ENCODE data around the gene PABPC1L.
A peak's percentile ranks its signal among the peaks of the same experiment; 100 is the strongest.

PABPC1L gene

GRCh38 chr20:44966030-44966961 is 56.4 kb downstream of the PABPC1L start, which contains the start of gene STK4:
TSS of gene STK4 (plus strand) at chr20:44966512. CDS start at chr20:44966569, 57 bp downstream.
- Mint-ChIP-seq H3K27ac (peak within 1 kb of the TSS; percentile 71 to 85 (median 75)), H3K27me3 (ENCODE audit: low read depth) (no peaks in the 10 kb centered on the region), H3K4me1 (peaks cover 21% of the 10 kb centered on the region), H3K4me3 (peak within 1 kb of the TSS; percentile 97 to 100 (median 99)), H3K9me3 (no peaks in the 10 kb centered on the region), H3K36me3 (ENCODE audit: low read depth) (no peaks in the 10 kb centered on the region)
- TF ChIP-seq, protein P1, sequence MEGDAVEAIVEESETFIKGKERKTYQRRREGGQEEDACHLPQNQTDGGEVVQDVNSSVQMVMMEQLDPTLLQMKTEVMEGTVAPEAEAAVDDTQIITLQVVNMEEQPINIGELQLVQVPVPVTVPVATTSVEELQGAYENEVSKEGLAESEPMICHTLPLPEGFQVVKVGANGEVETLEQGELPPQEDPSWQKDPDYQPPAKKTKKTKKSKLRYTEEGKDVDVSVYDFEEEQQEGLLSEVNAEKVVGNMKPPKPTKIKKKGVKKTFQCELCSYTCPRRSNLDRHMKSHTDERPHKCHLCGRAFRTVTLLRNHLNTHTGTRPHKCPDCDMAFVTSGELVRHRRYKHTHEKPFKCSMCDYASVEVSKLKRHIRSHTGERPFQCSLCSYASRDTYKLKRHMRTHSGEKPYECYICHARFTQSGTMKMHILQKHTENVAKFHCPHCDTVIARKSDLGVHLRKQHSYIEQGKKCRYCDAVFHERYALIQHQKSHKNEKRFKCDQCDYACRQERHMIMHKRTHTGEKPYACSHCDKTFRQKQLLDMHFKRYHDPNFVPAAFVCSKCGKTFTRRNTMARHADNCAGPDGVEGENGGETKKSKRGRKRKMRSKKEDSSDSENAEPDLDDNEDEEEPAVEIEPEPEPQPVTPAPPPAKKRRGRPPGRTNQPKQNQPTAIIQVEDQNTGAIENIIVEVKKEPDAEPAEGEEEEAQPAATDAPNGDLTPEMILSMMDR (IDR thresholded peaks at IDR 0.05; ENCODE audit: unreplicated experiment in 3 of 3), result peak; percentile 28 to 43 (median 43)

DNA sequence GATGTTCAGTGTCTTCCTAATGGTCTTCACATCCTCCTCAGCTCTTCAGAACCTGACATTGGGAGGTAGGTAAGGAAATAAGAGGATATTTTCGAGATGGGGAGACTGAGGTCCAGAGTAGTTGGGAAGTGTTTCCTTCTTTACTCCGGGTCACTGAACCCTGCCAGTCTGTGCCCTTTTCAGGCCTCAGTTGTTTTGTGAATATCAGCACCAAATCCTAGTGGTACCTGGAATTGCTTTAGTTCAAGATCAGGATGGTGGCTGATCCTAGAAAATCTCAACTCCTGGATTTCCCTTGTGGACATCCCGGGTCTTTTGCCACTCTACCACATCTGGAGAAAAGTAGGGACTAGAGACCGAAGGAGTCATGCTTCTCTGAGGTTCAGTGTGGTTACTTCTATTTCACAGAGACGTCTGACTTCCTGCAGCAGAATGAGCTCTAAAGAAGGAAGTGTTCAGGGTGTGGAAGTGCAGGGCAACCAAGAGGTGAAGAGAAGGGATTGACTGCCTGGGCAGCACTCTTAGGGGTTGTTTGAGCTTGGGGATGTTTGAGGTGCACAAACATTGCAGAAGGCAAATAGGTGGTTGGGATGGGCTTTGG is 57.4 kb downstream of the PABPC1L start:
- no peaks in the 10 kb centered on the region for H3K27me3 Mint-ChIP-seq (ENCODE audit: low read depth)
- H3K27ac Mint-ChIP-seq, result peak overlapping the region; percentile 71 to 85 (median 75)
- H3K36me3 Mint-ChIP-seq (ENCODE audit: low read depth), result no peaks in the 10 kb centered on the region
- H3K4me1 Mint-ChIP-seq, result peaks cover 21% of the 10 kb centered on the region
- peak overlapping the region; percentile 97 to 100 (median 99) for H3K4me3 Mint-ChIP-seq
- no peaks in the 10 kb centered on the region for H3K9me3 Mint-ChIP-seq
- TF ChIP-seq, protein P1 (IDR thresholded peaks at IDR 0.05; ENCODE audit: unreplicated experiment in 3 of 3), result no peak

DNA sequence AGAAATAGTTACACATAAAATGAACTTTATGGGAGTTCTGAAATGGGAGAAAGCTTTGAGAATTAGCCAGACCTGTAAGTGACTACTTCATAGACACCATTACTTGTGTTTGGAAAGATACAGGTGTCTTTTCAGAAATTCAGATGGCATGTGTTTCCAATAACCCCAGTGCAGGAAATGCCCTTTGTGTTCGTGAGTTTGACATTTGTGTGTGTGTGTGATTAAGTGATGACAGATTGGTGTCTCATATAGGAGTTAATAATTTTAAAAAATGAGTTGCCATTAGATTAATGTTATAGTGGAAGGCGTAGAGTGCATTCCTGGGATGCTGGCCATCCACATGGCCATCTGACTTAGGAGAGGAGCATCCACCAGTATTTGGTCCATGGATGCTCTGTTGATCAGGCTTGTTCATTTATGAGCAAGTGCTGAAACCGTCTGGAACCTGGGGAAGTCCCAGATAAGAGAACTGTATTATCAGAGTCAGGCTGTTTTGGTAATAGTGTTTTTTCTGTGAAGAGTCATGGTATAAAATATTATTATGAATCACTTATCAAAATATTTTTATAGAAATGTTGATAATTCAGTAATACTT is 59.5 kb downstream of the PABPC1L start:
- Mint-ChIP-seq H3K36me3 (ENCODE audit: low read depth) (peaks cover 17% of the 10 kb centered on the region), H3K4me1 (peaks cover 21% of the 10 kb centered on the region), H3K27ac (no peak overlapping the region), H3K27me3 (ENCODE audit: low read depth) (no peaks in the 10 kb centered on the region), H3K4me3 (peak overlapping the region in 1 of 3 experiments; percentile 97), H3K9me3 (no peaks in the 10 kb centered on the region)
- TF ChIP-seq, protein P1 (IDR thresholded peaks at IDR 0.05; ENCODE audit: unreplicated experiment in 3 of 3), result no peak

- Mint-ChIP-seq H3K27ac (peak overlapping the region in 1 of 3 experiments; percentile 25), H3K36me3 (ENCODE audit: low read depth) (peaks cover 26% of the 10 kb centered on the region), H3K27me3 (ENCODE audit: low read depth) (no peaks in the 10 kb centered on the region), H3K4me3 (no peak overlapping the region), H3K4me1 (peaks cover 21% of the 10 kb centered on the region), H3K9me3 (no peaks in the 10 kb centered on the region)
- TF ChIP-seq, protein P1 (IDR thresholded peaks at IDR 0.05; ENCODE audit: unreplicated experiment in 3 of 3), result no peak
Measured at GRCh38 chr20:44970243-44970757, 60.4 kb downstream of the PABPC1L start.

DNA sequence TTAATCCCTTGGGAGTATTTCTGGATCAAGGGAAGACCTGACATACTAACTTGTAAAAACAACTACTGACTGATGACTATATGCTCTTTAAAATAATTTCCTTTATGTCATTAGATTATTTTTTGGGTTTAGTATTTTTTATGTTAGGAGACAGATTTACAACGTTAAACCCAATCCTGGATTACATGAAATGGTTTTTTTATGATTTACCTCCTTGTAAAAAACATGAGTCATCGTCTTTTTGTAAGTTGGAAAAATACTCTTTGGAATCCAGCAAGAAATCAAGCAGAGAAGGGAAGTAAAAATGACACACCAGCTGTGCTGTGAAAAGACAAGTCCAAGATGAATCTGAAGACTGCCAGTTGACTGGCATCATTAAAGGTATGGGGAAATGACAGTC is 63.2 kb downstream of the PABPC1L start:
- no peak overlapping the region for H3K27ac Mint-ChIP-seq
- no peaks in the 10 kb centered on the region for H3K27me3 Mint-ChIP-seq (ENCODE audit: low read depth)
- H3K4me1 Mint-ChIP-seq, result no peaks in the 10 kb centered on the region
- peaks cover 36% of the 10 kb centered on the region for H3K36me3 Mint-ChIP-seq (ENCODE audit: low read depth)
- H3K9me3 Mint-ChIP-seq, result no peaks in the 10 kb centered on the region
- TF ChIP-seq, protein P1 (IDR thresholded peaks at IDR 0.05; ENCODE audit: unreplicated experiment in 3 of 3), result no peak
- H3K4me3 Mint-ChIP-seq, result no peak overlapping the region
